HG03521 (cell line): ENCODE data around the gene BRINP1.

Experiments
- ATAC-seq: cut with Tn5 transposase; IDR thresholded peaks from one replicate; pipeline ENCODE4 v1.9.1; 2021; ENCODE audit warnings: mild to moderate bottlenecking, moderate library complexity; ENCODE audit not compliant: unreplicated experiment

Gene BRINP1

DNA sequence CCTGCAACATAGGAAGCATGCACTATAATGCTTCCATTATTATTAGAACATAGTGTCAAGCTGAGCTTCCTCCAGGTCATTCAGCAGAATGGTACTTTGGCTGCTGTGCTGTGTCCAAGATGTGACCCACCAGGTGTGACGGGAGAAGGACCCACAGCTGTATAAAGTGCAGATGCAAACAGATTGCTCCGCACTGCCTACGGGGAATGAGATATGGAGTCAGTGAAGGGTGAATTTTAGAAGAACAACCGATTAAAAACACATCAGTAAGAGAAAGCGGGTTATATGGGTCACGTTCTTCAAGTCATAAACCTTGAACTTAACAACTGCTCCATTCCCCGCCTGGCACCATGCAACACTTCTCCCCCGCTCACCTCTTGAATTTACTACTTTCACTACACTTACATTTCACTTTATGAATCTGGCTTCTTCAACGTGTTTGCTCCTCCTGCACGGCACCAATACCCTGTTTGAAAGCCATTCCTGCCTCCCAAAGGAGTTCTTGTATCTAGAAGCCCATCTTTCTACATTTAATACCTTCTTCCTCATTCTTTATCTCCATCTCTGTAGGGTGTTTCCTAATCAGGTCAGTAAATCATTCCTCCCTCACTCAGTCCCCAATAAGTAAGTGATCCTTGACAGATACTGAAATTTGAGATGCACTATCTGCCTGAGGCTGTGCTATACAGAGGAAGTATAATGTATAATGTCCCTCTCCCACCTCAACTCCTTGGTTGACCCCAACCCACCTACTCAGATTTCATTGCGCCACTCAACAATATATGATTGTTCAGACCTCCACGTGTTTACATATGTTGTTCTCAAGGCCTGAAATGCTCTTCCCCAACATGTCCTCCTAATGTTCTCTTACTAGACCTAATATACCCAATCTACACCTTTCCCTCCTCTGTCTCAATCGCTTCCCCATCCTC, 25.9 kb downstream of the BRINP1 start:
- no peak for ATAC-seq

- ATAC-seq = no peak
Measured at GRCh38 chr9:119339056-119339455, 30.2 kb downstream of the BRINP1 start.

DNA sequence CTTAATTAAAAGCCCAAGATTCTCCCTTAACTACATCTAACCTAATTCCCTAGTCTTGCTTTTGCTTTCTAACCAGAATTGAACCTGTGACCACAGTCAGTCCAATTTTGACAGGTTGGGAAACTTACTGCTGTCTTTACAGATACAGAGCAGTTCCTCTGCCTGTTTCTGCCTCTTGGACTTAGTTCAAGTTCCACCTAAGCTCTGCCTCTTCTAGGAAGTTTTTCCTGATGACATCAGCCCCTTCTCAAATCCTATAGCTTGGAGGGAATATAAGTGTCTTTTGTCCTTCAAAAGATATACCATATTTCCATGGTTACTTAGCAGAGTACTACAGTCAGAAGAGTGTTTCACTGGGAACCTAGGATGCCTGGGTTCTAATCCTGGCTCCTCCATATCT, 31.7 kb downstream of the BRINP1 start:
- ATAC-seq = no peak

- no peak for ATAC-seq
Measured at GRCh38 chr9:119334745-119335144, 34.5 kb downstream of the BRINP1 start.

GRCh38 chr9:119333507-119334229, 35.6 kb downstream of the BRINP1 start:
- ATAC-seq = no peak

DNA sequence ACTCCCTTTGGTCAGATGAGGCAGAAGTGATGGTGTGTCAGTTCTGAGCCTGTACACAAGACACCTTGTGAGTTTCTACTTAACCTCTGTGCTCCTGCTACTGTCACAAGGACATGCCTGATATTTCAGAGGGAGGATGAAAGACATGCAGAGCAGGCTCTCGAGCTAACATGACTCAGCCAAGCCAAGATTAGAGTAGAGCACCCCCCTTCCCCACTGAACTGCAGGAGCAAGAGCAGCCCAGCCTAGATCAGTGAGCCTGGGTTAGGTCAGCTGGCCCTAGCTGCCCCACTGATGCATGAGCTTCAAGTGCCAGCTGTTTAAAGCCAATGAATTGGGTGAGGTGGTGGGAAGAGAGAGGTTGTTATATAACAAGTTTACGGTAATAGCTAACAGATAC, 36.7 kb downstream of the BRINP1 start:
- ATAC-seq = no peak

DNA sequence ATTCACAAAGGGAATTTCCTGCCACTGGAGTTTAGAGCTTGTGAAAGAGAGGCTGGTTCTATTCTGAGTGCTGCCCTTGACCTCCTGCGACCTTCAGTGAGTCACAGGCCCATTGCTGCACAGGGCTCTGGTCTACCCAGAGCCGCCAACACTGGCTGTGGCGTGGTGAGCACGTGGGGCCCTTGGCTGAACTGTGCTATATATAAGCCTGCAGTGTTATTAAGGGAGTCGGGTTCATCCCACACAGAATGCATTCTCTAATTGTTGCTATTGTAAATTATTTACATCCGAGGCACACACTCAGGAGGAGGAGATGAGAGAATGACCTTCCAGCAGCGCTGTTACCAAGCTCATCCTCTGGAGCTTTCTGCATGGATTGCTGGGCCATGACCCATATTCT, 47.1 kb downstream of the BRINP1 start:
- ATAC-seq = no peak

- no peak for ATAC-seq
Measured at GRCh38 chr9:119318371-119318770, 50.9 kb downstream of the BRINP1 start.

- ATAC-seq = no peak
Measured at GRCh38 chr9:119313846-119314245, 55.4 kb downstream of the BRINP1 start.

- no peak for ATAC-seq
Measured at GRCh38 chr9:119310741-119311140, 58.5 kb downstream of the BRINP1 start.

DNA sequence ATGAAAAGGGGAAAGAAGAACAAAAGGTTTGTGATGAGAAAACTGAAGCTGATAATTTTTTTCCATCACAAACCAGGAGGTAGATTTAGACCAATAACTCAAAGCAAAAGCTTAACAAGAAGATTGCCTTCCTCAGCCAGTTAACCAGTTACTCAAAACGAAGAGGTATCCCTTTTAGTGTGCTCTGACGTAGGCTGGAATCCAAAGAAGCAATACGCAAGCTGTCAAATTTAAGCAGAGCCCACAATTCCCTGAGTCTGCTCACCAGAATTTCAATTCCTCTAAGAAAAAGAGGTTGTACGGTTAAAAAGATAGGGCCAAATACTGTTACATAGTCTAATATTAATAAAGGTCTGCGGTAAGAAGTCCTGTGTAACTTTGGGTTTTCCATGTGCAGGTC, 61.8 kb downstream of the BRINP1 start:
- ATAC-seq = no peak

DNA sequence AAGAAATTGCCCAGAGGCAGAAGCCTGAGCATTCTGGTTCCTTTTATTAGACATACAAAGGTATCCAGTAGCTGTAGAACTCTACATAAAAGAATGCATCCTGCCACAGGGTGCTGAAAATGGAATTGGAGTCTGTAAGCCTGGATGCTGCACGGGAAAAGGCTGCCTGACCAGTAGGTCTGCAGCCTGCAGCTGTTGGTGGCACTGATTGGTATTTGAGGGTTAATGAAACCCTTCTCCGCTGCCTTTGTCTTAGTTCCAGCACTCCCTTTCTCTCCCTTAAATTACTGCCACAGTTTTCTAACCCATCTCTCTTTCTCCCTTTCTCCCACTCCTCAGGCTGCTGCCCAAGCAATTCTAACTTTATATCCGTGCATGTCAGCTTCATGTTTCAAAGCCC, 64.7 kb downstream of the BRINP1 start:
- no peak for ATAC-seq

DNA sequence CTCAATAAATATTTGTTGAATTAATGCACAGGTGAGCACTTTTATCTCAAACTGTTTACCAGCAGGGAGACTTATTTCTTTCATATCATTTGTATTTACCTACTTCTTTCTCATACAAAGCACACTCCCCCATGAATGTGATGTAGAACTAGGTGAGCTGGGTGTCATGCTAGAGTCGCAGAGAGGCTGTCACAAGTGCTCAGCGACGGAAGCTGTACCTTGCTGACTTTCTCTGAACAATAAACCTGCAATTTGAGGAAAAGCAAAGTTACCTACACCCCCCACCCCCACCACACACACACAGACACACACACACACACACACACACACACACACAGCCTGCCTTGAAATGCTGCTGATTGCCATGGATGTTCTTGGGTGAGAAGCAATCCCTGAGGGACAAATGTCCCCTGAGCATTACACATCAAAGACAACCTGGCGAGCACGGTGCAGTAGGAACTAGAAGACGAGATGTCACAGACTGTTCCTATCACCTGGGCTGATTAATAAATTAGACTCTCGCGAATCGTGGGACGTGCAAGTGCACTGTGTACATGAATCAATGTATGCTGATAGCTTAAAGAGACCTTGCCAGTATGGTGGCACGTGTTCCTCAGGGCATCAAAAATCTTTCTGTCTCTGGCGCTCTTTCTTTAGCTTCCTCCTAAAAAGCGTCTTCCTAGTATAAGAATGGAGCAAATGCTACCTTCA, 66.1 kb downstream of the BRINP1 start:
- ATAC-seq = no peak

DNA sequence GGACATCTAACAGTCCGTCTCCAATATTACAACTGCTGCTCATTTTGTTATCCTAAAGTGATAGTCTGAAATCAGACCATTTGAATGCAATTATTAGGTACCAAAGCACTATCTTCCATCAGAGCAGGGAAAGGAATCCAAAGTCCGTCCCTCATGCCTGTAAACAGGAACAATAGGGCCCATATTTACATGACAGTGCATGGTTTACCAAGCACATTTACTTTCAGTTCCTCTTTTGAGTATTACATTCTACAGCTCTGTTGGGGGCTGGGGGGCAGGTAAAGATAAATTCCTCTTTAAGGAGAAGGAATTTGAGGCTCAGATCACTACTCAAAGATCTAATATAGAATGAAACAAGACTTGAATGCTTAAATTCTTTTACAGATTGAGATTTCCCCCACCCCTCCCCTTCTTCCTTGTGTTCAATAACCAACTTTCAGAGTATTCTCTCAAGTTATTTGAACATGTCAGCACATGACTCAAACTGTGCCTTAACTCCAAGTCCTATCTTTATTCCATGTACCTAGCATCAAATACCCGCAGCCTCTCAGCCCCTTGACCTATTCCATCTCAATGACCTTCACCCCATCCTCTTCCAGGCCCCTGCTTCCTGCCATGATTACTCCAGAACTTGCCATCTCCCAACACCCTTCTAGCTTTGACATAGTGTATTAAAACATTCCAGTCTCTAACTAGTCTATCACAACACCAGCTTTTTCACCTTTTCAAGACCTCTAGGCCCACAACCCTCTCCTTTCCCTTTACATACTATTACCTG, 71.0 kb downstream of the BRINP1 start:
- no peak for ATAC-seq

- no peak for ATAC-seq
Measured at GRCh38 chr9:119291554-119291953, 77.7 kb downstream of the BRINP1 start.

GRCh38 chr9:119289740-119290433, 79.3 kb downstream of the BRINP1 start:
- ATAC-seq = no peak

- no peak for ATAC-seq
Measured at GRCh38 chr9:119284587-119285337, 84.5 kb downstream of the BRINP1 start.

DNA sequence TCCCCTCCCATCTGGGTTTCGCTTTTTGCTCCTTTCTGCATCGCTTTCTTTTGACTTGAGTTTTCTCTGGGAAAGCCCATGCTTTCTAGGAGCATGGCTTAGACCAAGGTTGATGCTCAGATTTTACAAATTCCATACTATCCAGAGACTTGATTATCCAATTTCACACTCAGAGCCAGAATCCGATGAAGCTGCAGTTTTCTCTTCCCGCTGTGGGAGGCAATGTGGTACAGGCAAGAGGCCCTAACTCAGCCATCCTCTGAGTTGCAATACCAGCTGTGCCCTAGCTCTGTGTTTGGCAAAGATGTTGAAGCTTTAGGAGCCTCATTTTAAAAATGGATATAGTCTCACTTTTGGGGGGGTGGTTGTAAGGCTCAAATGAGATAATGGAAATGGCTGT, 85.1 kb downstream of the BRINP1 start:
- ATAC-seq = no peak

GRCh38 chr9:119283078-119283794, 86.0 kb downstream of the BRINP1 start:
- no peak for ATAC-seq
